Right forelimb (tissue), 1 donor: ENCODE data around the gene GRPEL2.
A peak's percentile ranks its signal among the peaks of the same experiment; 100 is the strongest.

Experiments used
- DNase-seq: peaks from one replicate; pipeline ENCODE4 v3.0.0-alpha.2; 2018

Gene GRPEL2

DNA sequence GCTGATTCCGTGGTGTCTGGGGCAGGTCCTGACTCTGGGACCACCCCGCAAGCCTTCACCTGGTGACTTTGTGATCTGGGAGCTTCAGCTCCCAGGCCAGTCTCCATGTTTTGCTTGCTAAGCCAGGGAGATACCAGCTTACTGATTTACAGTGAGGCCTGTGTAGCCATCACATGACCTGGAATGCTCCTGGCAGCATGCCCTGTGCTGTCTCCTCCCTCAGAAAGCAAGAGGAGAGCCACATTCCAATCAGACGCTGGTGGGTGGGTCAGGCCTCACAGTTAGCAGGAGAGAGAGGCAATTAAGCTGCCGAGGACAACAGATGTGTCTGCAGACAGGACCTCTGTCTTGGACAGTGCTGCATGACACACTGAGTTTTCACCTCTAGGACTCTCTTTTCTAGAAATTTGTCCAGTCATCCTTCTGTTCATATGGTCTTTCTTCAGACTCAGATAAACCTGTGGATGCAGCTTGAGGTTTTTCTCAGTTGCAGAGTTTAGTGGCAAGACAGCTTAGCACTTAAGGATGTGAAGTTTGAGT lies 24.4 kb upstream of the GRPEL2 start:
- DNase-seq: peak; percentile 79

DNA sequence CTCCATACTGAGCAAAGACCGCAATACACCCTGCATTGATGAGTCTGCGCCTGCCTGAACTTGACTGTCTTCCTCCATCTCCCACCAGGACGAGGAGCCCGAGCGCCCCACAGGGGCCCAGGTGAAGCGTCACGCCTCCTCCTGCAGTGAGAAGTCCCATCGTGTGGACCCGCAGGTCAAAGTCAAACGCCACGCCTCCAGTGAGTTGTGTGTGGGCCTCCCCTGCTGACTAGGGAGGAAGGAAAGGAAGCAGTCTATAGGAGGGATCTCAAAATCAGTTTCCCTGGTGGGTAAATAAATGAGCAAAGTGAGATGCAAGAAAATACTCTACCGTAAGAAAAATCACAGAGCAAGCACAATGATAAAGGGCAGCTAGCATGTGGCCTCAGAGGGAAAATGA lies 22.8 kb upstream of the GRPEL2 start:
- DNase-seq: no peak

DNA sequence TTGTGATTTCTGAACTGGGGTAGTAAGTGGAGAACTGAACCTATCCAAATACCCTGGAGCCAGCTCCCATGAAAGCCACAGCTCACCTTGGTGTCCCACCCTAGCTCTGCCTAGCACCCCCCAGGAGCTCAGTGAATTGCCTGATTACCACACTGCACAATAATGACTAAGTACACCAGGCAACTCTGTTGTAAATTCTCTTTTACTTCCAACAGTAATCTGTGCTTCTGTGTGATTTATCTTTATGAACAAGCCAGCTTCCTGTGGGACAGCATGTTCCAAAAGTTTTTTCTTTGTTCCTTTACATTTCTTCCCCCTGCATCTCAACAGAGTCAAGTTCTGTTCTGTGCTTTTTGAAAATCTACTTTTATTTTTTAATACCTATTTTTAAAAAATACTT lies 22.1 kb upstream of the GRPEL2 start:
- no peak for DNase-seq

DNA sequence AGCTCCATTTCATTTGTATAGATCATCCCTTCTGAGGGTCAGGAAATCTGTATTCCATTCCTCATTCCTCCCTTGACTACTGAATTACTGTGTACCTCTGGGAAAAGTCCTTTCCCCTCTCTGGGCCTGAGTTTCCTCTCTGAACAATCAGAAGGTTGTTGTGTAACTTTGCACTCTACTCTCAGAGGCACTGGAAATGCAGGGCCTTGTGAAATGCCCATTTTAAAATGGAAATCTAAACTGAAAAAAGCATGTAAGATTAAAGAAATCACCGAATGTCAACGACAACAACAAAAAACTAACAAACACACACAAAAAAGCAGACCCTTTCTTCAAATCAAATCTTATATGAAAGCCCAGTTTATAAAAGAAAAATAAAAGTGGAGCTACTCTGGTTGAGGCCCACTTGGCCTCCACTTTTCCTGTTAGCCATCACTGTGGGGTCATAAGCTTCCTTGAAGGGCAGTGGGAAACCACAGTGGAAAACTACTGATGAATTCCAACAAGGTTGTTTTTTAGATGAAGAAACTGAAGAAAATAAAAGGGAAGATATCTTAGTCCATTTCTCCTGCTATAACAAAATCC lies 21.6 kb upstream of the GRPEL2 start:
- no peak for DNase-seq

DNA sequence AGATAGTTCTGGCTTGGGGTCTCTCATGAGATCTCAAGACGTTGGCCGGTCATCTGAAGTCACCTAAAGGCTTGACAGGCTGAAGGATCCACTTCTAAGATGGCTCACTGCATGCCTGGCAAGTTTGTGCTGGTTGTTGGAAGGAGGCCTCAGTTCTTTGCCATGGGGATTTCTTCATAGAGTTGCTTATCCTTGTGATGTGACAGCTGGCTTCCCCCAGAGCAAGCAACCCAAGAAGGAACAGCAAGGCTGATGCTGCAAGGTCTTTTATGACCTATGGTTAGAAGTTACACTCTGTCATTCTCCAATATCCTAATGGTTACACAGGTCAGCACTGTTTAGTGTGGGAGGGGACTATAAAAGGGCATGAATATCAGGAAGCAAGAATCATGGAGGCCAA lies 20.7 kb upstream of the GRPEL2 start:
- no peak for DNase-seq

DNA sequence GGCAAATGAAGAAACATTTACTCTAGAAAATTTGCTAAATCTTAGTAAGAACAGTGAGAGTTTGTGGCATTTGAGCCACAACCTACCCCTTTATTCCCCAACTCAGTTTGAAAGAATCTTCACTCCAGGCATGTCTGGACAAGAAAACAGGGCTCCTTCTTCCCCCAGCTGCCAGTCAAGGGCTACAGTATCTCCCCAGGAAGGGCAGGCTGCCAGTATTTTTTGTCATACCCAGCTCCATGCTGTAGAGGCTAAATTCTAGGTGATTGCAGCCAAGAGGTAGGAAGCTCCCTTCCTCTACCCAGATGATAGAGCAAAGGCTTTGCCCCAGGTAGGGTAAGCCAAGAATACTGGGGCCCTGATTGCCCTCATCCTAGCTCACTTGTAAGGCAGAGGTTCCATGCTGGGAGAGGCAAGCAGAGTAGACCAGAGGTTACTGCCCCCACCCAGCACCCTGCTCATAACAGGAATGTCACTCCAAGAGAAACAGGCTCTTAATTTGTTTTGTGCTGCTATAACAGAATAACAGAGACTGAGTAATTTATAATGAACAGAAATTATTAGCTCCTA lies 20.0 kb upstream of the GRPEL2 start:
- DNase-seq: no peak

DNA sequence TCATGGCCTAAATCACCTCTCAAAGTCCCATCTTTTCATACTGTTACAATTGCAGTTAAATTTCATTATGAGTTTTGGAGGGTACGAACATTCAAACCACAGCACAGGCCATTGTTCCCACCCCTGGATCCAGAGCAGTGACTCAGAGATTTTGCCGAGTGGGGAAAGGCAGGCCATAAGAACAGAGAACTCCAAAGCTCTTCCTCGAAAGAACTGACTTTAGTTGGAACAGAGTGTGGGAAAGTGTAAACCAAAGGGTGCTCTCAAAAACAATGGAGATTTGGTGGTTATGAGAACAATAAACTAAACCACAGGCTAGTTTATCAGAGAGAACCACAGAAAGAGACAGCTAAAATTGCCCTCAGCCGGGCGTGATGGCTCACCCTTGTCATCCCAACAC lies 19.4 kb upstream of the GRPEL2 start:
- no peak for DNase-seq

DNA sequence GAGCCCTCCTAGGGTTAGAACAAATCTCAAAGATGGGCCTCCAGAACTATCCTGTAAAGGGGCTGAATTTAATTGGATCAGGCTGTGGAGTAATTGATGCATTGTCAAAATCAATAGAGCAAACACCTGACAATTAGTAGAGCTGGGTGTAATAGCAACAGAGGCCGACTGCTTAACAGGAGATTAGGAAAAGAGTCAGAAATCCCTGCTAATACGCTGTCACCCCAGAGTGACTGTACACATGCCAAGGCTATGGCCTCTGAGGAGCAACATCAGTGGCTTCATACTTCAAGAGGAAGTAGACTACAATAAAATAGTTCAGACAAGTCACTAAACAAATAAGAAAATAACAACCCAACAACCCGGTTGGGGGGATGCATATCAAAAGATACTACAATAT lies 18.7 kb upstream of the GRPEL2 start:
- DNase-seq: no peak

DNA sequence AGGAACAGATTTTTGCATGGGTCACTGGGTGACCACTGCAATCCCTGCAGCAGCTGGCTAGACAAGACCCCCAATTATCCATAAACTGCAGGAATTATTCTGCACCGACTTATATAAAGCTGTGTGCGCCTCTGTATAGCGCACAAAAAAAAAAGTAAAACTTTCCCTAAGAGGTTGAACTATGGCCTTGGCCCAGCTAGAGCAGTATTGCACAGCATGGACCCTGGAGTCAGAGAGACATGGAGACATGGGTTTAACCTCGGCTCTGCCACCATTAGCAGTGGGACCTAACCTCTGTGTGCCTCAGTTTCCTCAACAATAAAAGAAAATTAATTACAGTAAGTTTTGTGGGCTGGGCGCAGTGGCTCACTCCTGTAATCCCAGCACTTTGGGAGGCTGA lies 17.1 kb upstream of the GRPEL2 start:
- DNase-seq: no peak

DNA sequence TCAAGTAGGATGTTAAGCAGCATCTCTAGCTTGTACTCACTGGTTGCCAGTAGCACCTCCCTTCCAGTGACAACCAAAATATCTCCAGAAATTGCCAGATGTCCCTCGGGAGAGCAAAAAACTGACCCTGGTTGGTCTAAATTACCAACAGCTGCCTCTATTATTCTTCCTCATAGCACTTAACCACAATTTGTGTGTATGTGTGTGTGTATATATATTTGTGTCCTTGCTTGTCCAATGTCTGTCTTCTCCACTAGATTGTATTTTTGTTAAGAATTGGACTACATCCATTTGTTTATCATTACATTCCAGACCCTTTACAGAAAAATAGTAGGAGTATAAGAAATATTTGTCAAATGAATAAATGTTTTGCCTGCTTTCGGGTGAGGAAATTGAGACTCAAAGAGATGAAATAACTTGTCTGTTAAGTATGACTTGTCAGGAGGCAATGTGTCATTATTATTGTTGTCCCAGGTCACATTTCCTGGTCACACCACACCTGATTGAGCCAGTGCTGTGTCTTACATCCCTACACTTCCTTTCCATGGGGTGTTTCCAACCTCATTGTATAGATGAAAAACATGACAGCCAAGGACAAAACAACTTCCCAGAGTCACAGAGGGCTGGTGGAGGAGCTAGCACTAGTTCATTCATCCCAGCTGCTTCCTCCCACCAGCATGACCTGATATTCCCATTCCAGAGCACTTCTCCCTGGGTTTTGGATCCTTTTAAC lies 11.4 kb upstream of the GRPEL2 start:
- DNase-seq: no peak

DNA sequence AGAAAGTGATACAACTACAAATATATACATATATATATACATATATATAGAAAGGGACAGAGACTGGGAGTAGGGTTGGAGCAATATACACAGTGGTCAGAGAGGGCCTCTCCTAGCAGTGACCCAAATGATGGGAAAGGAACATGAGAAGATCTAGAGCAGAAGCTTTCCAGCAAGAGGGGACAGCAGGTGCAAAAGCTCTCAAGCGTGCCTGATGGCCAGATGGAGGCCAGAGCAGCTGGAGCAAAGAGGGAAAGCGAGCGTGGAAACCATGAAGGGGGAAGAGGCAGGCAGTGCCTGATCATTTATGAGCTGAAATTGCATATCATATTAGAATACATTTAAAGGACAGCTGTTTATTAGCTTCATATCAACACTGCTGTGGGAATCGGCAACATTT lies 7.6 kb upstream of the GRPEL2 start:
- DNase-seq: no peak

DNA sequence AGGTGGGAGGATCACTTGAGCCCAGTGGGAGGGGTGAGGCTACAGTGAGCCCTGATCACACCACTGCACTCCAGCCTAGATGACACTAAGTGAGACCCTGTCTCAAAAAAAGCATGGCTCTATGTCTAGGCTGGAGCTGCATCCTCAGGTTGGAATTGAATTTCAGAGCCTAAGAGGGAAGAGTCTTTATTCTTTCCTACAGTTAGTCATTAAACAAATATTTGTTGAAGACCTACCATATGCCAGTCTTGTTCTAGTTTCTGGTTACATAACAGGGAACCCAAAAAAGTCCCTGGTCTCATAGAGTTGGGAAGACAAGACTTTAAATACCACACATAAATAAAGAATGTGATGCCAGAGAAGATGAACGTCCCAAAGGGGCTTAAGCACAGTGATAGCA lies 6.9 kb upstream of the GRPEL2 start:
- no peak for DNase-seq

DNA sequence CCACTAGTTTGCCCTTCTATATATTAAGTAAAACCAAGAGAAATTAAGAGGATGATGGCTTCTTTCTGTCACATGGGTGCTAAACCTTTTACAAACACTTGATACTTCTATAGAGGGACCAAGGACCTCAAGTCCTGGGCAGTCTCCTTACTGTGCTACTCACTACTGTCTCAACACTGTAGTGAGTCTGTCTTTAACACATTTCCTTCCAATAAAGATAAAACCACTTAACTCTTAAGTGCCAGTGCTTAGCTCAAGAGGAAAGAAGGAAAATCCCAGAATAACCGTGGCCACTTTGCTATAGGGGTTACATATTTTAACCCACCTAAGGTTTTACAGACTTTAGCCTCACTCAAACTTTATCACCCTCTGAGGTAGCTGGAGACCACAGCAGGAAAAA lies 4.4 kb upstream of the GRPEL2 start:
- DNase-seq: no peak

DNA sequence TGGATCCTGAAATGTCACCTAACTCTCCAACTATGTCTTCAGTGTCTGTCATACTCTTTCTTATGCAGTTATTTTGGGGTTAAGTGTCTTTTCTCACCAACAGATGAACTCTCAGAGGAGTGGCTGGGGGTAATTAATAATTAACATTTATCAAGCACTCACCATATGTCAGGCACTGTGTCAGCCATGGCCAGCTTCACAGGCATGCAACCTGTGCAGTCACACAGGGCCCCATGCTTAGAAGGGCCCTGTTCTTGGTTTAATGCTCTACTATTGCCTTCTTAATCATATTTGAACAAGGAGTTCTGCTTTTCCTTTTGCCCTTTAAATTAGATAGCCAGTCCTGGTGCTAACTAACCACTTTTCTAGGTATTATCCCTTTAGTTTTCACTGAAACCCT lies 3.4 kb upstream of the GRPEL2 start:
- no peak for DNase-seq

DNA sequence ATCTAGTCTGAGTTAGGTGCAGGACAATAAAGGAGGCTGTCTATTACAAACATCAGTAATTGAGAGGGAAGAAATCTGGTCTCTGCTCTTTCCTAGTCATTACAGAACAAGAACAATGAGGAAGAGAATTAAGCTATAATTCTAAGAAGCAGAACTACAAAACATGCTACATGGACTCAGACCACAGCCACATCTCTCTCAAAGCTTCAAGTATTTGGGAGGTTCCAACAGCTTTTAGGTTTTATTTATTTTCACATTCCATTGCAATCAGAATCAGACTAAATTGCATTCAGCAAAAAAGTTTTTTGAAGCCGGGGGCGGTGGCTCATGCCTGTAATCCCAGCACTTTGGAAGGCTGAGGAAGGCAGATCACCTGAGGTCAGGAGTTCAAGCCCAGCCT lies 1.1 kb upstream of the GRPEL2 start:
- DNase-seq: no peak

DNA sequence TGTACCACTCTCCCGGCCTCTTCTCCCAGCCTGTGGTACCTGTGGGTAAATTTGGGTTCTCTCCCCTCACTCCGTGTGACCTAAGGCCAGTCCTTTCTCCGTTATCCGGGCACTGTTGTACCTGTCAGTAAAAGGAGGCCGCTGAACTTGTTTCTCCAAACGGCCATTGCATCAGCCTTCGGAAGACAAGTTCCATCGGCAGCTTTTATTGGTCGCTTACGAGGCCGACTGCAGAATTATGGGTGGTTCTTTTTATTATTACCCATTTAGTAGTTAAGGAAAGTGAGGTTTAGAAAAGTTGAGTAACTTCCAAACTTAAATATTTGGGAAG lies 558 bp downstream of the GRPEL2 start:
- no peak for DNase-seq

DNA sequence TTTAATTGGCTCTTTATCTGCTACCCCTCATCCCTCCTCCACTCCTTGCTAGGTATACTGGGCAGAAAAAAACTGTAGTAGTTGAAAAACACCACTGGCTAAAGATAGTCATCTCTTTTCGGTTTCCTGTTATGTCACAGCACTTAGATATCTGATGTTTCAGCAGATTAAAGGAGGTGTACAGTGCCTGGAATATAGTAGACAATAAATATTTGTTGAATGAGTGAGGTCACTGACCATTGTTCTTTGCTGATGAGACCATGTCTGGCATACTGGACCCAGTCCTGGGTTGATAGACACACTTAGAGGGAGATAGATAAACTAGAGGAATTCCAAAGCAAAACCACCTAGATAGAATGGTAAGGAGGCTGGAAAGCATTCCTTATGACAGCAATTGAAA lies 3.2 kb downstream of the GRPEL2 start:
- DNase-seq: no peak

DNA sequence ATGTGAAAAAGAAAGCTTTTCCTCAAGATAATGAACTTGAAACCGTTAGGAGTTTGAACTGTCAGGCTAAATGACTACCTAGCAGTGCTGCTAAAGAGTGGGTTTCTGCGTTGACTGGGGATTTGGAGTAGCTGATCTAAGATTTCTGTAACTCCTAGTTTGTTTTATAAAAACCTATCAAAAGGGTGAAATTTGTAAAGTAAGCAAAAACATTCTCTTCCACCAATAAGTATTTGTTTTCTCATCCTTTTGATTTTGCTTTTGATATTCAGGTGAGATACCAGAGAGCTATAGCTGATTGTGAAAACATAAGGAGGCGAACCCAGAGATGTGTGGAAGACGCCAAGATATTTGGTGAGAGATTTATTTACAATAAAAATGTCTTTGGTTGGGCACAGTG lies 4.1 kb downstream of the GRPEL2 start:
- no peak for DNase-seq

DNA sequence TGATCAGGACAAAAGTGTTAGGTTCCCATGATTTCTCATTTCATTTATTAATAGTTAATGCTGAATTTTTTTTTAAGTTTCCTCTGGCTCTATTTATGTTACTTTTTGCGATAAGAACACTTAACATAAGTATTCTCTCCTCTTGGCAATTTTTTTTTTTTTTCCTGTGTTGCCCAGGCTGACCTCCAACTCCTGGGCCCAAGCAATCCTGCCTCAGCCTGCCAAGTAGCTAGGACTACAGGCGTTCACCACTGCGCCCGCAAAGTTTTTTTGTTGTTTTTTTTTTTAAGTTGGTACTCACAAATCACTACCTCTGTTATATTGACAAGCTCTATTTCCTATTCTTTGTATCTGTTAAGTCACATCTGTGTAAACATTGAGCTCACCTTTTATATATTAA lies 6.9 kb downstream of the GRPEL2 start:
- no peak for DNase-seq

DNA sequence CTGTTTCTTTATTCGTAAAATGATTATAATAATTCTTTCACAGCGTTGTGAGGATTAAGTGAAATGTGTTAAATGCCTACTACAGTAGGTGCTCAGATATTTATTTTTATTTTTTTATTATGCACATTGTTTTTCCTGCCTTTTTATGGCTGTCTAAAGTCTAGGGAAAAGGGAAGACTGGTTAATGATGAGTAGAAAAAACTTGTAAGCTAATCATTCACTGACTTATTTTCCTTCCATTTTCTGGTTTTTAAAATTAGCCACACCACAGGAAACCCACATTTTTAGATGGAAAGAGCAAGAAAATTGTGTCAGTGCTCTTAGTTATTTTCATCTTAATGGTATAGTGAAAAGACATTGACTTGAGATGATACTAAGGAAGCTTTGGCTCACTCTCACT lies 8.6 kb downstream of the GRPEL2 start:
- no peak for DNase-seq

DNA sequence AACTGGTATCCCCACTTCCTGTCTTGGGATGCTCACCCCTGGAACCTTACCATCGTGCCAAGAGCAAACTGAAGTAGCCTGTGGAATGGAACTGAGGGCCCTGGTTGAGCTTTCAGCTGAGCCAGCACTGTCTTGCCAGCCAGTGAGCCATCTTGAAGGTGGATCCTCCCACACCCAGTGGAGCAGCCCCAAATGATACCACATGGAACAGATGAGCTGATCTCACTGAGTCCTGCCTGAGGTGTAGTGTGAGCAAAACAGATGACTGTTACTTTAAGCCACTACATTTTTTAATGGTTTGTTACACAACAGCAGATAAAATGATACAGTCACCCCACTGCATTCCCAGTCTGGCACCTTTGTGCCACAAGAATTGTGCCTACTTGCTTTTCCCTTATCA lies 10.4 kb downstream of the GRPEL2 start:
- DNase-seq: no peak

DNA sequence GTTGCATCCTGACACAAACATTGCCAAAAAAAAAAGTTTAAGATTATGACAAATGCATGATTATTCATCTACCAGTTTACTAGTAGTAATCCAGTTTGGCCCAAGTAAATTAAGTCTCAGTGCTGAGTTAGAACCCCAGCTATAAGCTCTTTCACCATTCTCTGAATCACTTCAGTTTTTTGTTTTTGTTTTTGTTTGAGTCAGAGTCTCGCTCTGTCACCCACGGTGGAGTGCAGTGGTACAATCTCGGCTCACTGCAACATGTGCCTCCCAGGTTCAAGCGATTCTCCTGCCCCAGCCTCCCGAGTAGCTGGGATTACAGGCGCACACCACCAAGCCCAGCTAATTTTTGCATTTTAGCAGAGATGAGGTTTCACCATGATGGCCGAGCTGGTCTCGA lies 11.1 kb downstream of the GRPEL2 start:
- DNase-seq: no peak

DNA sequence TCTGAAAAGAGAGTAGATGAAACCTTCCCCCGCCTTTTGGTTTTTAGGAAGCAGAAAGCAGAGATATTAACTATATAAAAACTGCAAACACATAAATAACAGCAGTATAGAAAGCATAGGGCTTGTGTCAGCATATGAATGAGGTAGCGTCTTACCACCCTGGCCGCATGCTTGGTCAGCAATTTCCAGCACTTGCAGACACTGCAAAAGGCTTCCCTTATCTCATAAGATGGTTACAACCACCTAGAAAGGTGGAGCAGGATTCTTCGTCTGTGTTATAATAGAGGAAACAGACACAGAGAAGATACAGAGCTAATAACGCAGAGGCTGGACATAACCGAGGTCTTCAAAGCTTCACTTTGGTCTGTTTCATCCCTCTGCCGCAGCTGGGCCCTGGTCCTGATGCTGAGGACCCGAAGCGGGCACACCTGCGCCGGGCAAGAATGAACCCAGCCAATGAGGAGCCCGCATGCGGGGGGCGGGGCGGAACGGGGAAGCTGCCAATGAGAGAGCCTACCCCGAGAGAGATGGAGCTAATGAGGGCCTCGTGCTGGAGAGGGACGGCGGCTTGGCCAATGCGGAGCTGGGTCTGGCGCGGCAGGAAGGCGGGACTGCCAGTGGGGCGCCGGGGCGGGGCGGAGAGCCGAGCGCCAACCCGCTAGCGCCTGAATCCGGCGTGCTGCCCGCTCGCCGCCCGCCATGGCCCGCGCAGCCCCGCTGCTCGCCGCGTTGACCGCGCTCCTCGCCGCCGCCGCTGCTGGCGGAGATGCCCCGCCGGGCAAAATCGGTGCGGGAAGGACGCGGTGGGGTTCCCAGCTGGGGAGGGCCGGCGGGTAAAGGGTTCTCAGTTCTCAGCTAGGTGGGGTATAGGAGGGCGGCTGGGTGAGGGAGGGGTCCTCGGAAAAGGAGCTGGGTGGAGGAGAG lies 12.3 kb downstream of the GRPEL2 start, which contains the start of gene PCYOX1L:
Gene PCYOX1L (plus strand): TSS at position 677 of the 924 bp plus-strand sequence. CDS start 23 bp downstream, at position 700.
- DNase-seq: peak; percentile 97

DNA sequence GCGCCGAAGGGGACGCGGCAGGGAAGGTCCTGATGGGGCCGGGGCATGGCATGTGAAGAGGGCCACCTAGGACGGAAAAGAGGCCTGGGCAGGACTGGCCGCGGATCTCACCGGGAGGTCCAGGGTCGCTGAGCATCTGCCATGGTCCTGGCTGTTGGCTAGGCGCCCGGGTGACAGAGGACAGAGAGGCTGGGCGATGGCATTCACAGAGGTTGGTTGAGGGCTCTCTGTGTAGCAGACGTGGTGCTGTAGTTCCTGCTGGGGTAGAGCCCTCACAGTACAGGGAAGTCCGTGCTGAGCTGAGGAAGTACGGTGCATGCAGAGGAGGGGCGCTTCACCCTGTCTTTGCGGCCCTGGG lies 13.0 kb downstream of the GRPEL2 start:
- DNase-seq: no peak
